ENCODE measurements around the gene TNFSF8. TPM values are rescaled to one million over a fixed set of nuclear protein-coding genes. Genes with fewer than 3 reads are reported as not detected.
A peak's percentile ranks its signal among the peaks of the same experiment; 100 is the strongest.

Gene TNFSF8
- polyA plus RNA-seq, 1 donor from 2014 or later, result not detected

GRCh38 chr9:114905170-114905940 lies 25.0 kb downstream of the TNFSF8 start:
- TF ChIP-seq EP300 (conservative IDR thresholded peaks at IDR 0.05; ENCODE audit: poor library complexity, severe bottlenecking), result peak; percentile 92
- TF ChIP-seq, protein P1, sequence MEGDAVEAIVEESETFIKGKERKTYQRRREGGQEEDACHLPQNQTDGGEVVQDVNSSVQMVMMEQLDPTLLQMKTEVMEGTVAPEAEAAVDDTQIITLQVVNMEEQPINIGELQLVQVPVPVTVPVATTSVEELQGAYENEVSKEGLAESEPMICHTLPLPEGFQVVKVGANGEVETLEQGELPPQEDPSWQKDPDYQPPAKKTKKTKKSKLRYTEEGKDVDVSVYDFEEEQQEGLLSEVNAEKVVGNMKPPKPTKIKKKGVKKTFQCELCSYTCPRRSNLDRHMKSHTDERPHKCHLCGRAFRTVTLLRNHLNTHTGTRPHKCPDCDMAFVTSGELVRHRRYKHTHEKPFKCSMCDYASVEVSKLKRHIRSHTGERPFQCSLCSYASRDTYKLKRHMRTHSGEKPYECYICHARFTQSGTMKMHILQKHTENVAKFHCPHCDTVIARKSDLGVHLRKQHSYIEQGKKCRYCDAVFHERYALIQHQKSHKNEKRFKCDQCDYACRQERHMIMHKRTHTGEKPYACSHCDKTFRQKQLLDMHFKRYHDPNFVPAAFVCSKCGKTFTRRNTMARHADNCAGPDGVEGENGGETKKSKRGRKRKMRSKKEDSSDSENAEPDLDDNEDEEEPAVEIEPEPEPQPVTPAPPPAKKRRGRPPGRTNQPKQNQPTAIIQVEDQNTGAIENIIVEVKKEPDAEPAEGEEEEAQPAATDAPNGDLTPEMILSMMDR (IDR thresholded peaks at IDR 0.05; ENCODE audit: poor library complexity, severe bottlenecking), result no peak
- TF ChIP-seq EZH2 (IDR thresholded peaks at IDR 0.05; ENCODE audit: borderline replicate concordance, insufficient read depth, low read length, poor library complexity, severe bottlenecking), result no peak
- TF ChIP-seq RAD21 (conservative IDR thresholded peaks at IDR 0.05), result no peak
- peak; percentile 87 for TF ChIP-seq POLR2AphosphoS5 (IDR thresholded peaks at IDR 0.05)
- TF ChIP-seq REST (IDR thresholded peaks at IDR 0.05; ENCODE audit: borderline replicate concordance), result no peak
- TF ChIP-seq TAF1 (IDR thresholded peaks at IDR 0.05; ENCODE audit: low read depth), result no peak
- no peak for TF ChIP-seq MXI1 (conservative IDR thresholded peaks at IDR 0.05; ENCODE audit: poor library complexity, severe bottlenecking)
- peak; percentile 24 for TF ChIP-seq SMC3 (conservative IDR thresholded peaks at IDR 0.05; ENCODE audit: poor library complexity)
- no peaks in the 10 kb centered on the region for H3K79me2 ChIP-seq (replicated peaks; ENCODE audit: insufficient read depth, low read length)
- H3K4me2 ChIP-seq (ENCODE audit: low read length), result peak overlapping the region; percentile 52
- peak overlapping the region; percentile 93 for H3K27ac ChIP-seq (ENCODE audit: low read length)
- no peak overlapping the region for H2AFZ ChIP-seq (ENCODE audit: low read depth, low read length)
- no peaks in the 10 kb centered on the region for H3K36me3 ChIP-seq (ENCODE audit: insufficient read depth, low read length)
- no peaks in the 10 kb centered on the region for H3K9me2 ChIP-seq (ENCODE audit: insufficient read depth, low read length)
- peaks cover 2% of the 10 kb centered on the region for H3F3A ChIP-seq (ENCODE audit: insufficient read depth, low read length, poor library complexity, severe bottlenecking)
- H3K9me3 ChIP-seq (ENCODE audit: low read length), result no peaks in the 10 kb centered on the region
- peak overlapping the region; percentile 53 for H3K9ac ChIP-seq (ENCODE audit: low read length)
- no peaks in the 10 kb centered on the region for H3K27me3 ChIP-seq (ENCODE audit: insufficient read depth, low read depth, low read length)
- no peaks in the 10 kb centered on the region for H4K20me1 ChIP-seq (ENCODE audit: insufficient read depth)
- H3K4me3 ChIP-seq (ENCODE audit: low read length), result peak overlapping the region; percentile 49

DNA sequence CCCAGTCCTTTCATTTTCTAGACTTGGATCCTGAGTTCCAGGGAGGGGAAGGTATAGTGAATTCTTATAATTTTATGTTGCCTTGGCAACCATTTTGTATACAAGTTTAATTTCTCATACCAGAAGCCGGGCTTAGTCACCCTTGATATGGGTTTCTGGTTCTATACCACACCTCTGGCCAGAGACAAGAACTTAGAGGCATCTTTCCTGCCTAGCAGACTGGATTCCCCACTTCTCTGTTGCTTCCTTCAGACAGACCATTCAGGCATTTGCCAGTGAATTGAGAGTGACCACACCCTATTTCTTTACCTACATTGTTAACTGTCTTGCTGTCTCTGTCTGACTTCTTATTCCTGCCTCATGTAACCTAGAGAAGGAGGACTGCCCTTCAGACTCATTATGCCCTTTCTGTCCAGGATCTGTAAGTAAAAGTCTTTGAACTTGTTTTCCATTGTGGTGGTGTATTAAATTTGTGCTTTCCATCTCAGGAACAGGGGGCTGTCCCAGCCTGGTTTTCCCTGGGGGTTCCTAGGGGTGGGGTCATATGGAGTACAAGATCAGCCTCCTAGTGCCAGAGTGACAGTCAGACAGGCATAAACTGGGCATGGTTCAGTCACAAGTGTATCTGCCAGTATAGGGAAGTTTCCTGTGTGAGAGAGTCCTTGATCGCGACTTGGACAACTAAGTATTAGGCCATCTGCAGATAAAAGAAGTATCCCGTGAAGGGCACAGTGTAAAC lies 27.4 kb downstream of the TNFSF8 start:
- H3F3A ChIP-seq (ENCODE audit: insufficient read depth, low read length, poor library complexity, severe bottlenecking), result peaks cover 2% of the 10 kb centered on the region
- no peaks in the 10 kb centered on the region for H3K27me3 ChIP-seq (ENCODE audit: insufficient read depth, low read depth, low read length)
- no peaks in the 10 kb centered on the region for H3K9me2 ChIP-seq (ENCODE audit: insufficient read depth, low read length)
- H4K20me1 ChIP-seq (ENCODE audit: insufficient read depth), result no peaks in the 10 kb centered on the region
- no peaks in the 10 kb centered on the region for H3K79me2 ChIP-seq (replicated peaks; ENCODE audit: insufficient read depth, low read length)
- H3K9ac ChIP-seq (ENCODE audit: low read length), result no peak overlapping the region
- H3K9me3 ChIP-seq (ENCODE audit: low read length), result no peaks in the 10 kb centered on the region
- H3K4me3 ChIP-seq (ENCODE audit: low read length), result no peak overlapping the region
- TF ChIP-seq MXI1 (conservative IDR thresholded peaks at IDR 0.05; ENCODE audit: poor library complexity, severe bottlenecking), result no peak
- TF ChIP-seq EZH2 (IDR thresholded peaks at IDR 0.05; ENCODE audit: borderline replicate concordance, insufficient read depth, low read length, poor library complexity, severe bottlenecking), result no peak
- TF ChIP-seq REST (IDR thresholded peaks at IDR 0.05; ENCODE audit: borderline replicate concordance), result no peak
- TF ChIP-seq POLR2AphosphoS5 (IDR thresholded peaks at IDR 0.05), result no peak
- TF ChIP-seq RAD21 (conservative IDR thresholded peaks at IDR 0.05), result no peak
- no peak for TF ChIP-seq TAF1 (IDR thresholded peaks at IDR 0.05; ENCODE audit: low read depth)
- TF ChIP-seq EP300 (conservative IDR thresholded peaks at IDR 0.05; ENCODE audit: poor library complexity, severe bottlenecking), result no peak
- TF ChIP-seq, protein P1 (IDR thresholded peaks at IDR 0.05; ENCODE audit: poor library complexity, severe bottlenecking), result no peak
- TF ChIP-seq SMC3 (conservative IDR thresholded peaks at IDR 0.05; ENCODE audit: poor library complexity), result no peak
- H2AFZ ChIP-seq (ENCODE audit: low read depth, low read length), result no peak overlapping the region
- no peaks in the 10 kb centered on the region for H3K36me3 ChIP-seq (ENCODE audit: insufficient read depth, low read length)
- peak overlapping the region; percentile 93 for H3K27ac ChIP-seq (ENCODE audit: low read length)
- H3K4me2 ChIP-seq (ENCODE audit: low read length), result no peak overlapping the region

Data from neural cell (in vitro differentiated cells).